ENCODE data around the gene INCA1. TPM values are rescaled to one million over a fixed set of nuclear protein-coding genes. Genes with fewer than 3 reads are reported as not detected.

INCA1 gene
- total RNA-seq, 2 donors from 2014 or later = 1.0 TPM; not detected in 1

DNA sequence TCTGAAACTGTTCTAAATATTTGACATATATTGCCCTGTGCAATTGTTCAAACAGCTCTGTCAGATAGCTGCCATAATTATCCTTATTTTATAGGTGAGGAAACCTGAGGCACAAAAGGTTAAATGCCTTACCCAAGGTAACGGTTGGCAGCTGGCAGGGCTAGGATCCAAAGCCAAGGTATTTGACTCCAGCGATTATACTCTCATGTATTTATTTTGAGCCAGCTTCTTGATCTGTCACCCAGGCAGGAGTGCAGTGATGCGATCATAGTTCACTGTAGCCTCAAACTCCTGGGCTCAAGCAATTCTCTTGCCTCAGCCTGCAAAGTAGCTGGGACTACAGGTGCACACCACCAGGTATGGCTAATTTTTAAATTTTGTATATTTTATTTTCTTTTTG, 39.2 kb downstream of the INCA1 start:
- H3K4me1 ChIP-seq = no peaks in the 10 kb centered on the region
- no peak overlapping the region for H3K4me3 ChIP-seq
- DNase-seq (no peak), ATAC-seq (no peak)
- intact Hi-C loops (cut with DNase I) = no loop called here
- no peaks in the 10 kb centered on the region for H3K9me3 ChIP-seq
- H3K27ac ChIP-seq = no peak overlapping the region
- 48% methylated on average over 3 of the region's 3 CpGs for WGBS, 2 donors
- peaks cover 0 to 8% of the 10 kb centered on the region in 2 donors for H3K36me3 ChIP-seq (replicated peaks in 1 of 2; ENCODE audit: insufficient read depth in 1 of 2, low read depth in 2 of 2)
- TF ChIP-seq CTCF (IDR thresholded peaks at IDR 0.05) (no peak), POLR2A (IDR thresholded peaks at IDR 0.05) (no peak)
- H3K27me3 ChIP-seq = no peaks in the 10 kb centered on the region

- H3K4me1 ChIP-seq = no peaks in the 10 kb centered on the region
- 62 to 67% methylated on average over 9 to 10 of the region's 10 CpGs for WGBS, 2 donors
- ATAC-seq (no peak), DNase-seq (peak; percentile 39 to 75 (median 58))
- H3K27me3 ChIP-seq = no peaks in the 10 kb centered on the region
- H3K36me3 ChIP-seq (replicated peaks in 1 of 2; ENCODE audit: insufficient read depth in 1 of 2, low read depth in 2 of 2) = peaks cover 0 to 8% of the 10 kb centered on the region in 2 donors
- no peak overlapping the region for H3K27ac ChIP-seq
- no peak overlapping the region for H3K4me3 ChIP-seq
- H3K9me3 ChIP-seq = no peaks in the 10 kb centered on the region
- intact Hi-C loops (cut with DNase I) = no loop called here
- TF ChIP-seq POLR2A (IDR thresholded peaks at IDR 0.05) (no peak), CTCF (IDR thresholded peaks at IDR 0.05) (peak; percentile 9 to 47 (median 32))
Observed at GRCh38 chr17:4956493-4957061, 40.7 kb downstream of the INCA1 start.

DNA sequence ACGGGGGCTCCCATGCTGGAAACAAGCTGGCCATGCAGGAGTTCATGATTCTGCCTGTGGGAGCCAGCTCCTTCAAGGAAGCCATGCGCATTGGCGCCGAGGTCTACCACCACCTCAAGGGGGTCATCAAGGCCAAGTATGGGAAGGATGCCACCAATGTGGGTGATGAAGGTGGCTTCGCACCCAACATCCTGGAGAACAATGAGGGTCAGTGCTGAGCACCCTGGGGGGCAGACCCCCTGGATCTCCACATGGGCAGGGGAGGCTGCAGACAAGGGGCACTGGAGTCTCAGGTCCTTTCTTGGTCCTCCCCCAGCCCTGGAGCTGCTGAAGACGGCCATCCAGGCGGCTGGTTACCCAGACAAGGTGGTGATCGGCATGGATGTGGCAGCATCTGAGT, 42.2 kb downstream of the INCA1 start:
- H3K4me3 ChIP-seq = no peak overlapping the region
- H3K9me3 ChIP-seq = no peaks in the 10 kb centered on the region
- TF ChIP-seq CTCF (IDR thresholded peaks at IDR 0.05) (no peak), POLR2A (IDR thresholded peaks at IDR 0.05) (no peak)
- DNase-seq (no peak), ATAC-seq (no peak)
- intact Hi-C loops (cut with DNase I) = no loop called here
- H3K27ac ChIP-seq = no peak overlapping the region
- whole genome bisulfite sequencing, 2 donors = 98 to 100% methylated on average over 4 to 8 of the region's 8 CpGs
- H3K36me3 ChIP-seq (replicated peaks in 1 of 2; ENCODE audit: insufficient read depth in 1 of 2, low read depth in 2 of 2) = peaks cover 0 to 5% of the 10 kb centered on the region in 2 donors
- peaks cover 8% of the 10 kb centered on the region for H3K4me1 ChIP-seq
- no peaks in the 10 kb centered on the region for H3K27me3 ChIP-seq

- H3K27me3 ChIP-seq = no peaks in the 10 kb centered on the region
- H3K9me3 ChIP-seq = no peaks in the 10 kb centered on the region
- 69 to 77% methylated on average over 14 of the region's 14 CpGs for WGBS, 2 donors
- H3K36me3 ChIP-seq (replicated peaks in 1 of 2; ENCODE audit: insufficient read depth in 1 of 2, low read depth in 2 of 2) = no peaks in the 10 kb centered on the region
- ATAC-seq = no peak
- H3K4me1 ChIP-seq = peaks cover 9% of the 10 kb centered on the region
- DNase-seq = no peak
- intact Hi-C loops (cut with DNase I) = no loop called here
- no peak overlapping the region for H3K4me3 ChIP-seq
- TF ChIP-seq CTCF (IDR thresholded peaks at IDR 0.05) = no peak
- TF ChIP-seq POLR2A (IDR thresholded peaks at IDR 0.05) = no peak
- H3K27ac ChIP-seq = no peak overlapping the region
Observed at GRCh38 chr17:4953451-4953961, 43.8 kb downstream of the INCA1 start.

DNA sequence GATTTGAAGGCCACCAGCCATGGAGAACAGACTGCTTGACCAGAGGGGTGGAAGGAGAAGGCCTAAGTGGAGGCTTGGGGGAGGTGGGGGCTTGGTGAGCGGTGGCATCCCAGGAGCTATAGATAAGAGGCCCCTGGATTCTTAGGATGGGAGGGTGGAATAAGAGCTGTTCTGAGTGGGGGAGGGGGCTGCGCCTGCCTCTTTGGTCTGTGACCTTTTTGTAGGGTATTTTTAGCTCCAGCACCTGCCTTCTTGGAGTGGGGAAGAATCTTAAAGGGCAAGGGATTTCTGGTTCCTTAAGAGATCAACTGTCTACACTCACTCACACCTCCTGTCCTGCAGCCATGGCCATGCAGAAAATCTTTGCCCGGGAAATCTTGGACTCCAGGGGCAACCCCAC, 45.8 kb downstream of the INCA1 start:
- no peak overlapping the region for H3K27ac ChIP-seq
- DNase-seq (no peak), ATAC-seq (no peak)
- TF ChIP-seq POLR2A (IDR thresholded peaks at IDR 0.05) = no peak
- TF ChIP-seq CTCF (IDR thresholded peaks at IDR 0.05) = no peak
- H3K9me3 ChIP-seq = no peaks in the 10 kb centered on the region
- intact Hi-C loops (cut with DNase I) = no loop called here
- no peak overlapping the region for H3K4me3 ChIP-seq
- 67 to 92% methylated on average over 3 of the region's 3 CpGs for WGBS, 2 donors
- no peaks in the 10 kb centered on the region for H3K36me3 ChIP-seq (replicated peaks in 1 of 2; ENCODE audit: insufficient read depth in 1 of 2, low read depth in 2 of 2)
- no peaks in the 10 kb centered on the region for H3K27me3 ChIP-seq
- peaks cover 15% of the 10 kb centered on the region for H3K4me1 ChIP-seq
